Stimulated activated CD8-positive, alpha-beta memory T cell treated with anti-CD3 and anti-CD28 coated beads, Interleukin-12 subunit alpha, Interleukin-12 subunit beta, amount 100 ng/mL, for 1 hour (primary cell): ENCODE data around the gene RAB3GAP2.
"Not testable (repeated sequence)": the region's sequence is repeated elsewhere in the genome, so short reads cannot be mapped to it uniquely, and the experiment has no call there.

Experiments used
- DNase-seq: peaks from one replicate; pipeline ENCODE4 v3.0.0-alpha.2; 2020; ENCODE audit warnings: low read depth

RAB3GAP2 gene

GRCh38 chr1:220290140-220290761 is 18.0 kb upstream of the RAB3GAP2 start:
- no peak for DNase-seq

DNA sequence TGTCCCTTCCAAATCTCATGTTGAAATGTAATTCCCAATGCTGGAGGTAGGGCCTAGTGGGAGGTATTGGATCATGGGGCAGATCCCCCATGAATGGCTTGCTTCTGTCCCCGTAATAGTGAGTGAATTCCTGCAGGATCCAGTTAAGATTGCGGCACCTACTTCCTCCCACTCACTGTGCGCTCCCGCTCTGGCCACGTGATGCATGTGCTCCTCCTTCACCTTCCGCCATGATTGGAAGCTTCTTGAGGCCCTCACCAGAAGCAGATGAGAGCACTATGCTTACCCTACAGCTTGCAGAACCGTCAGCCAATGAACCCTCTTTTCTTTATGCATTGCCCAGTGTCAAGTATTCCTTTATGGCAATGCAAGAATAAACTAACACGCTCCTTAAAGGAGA is 14.9 kb upstream of the RAB3GAP2 start:
- DNase-seq: no peak

- DNase-seq: no peak
Observed at GRCh38 chr1:220283625-220284024, 11.4 kb upstream of the RAB3GAP2 start.

- DNase-seq: no peak
Observed at GRCh38 chr1:220281159-220281574, 8.9 kb upstream of the RAB3GAP2 start.

DNA sequence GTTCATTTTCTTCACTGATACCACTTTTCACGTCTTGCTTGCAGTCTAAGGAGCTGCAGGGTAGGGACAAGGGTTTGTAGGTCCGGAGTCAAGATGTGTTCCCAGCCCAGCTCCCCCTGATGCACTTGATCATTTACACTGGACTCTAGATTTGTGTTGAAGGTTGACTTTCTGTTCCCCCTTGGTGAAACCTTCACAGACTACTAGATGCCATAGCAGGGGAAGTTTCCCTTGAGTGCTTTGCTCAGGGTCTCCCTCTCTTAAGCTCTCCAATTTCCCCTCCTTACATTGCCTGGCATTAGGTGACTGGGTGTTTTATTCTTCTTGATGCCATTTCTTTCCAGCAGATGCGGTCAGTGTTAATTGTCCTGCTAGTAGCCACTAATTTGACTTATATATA is 8.0 kb upstream of the RAB3GAP2 start:
- DNase-seq: no peak

DNA sequence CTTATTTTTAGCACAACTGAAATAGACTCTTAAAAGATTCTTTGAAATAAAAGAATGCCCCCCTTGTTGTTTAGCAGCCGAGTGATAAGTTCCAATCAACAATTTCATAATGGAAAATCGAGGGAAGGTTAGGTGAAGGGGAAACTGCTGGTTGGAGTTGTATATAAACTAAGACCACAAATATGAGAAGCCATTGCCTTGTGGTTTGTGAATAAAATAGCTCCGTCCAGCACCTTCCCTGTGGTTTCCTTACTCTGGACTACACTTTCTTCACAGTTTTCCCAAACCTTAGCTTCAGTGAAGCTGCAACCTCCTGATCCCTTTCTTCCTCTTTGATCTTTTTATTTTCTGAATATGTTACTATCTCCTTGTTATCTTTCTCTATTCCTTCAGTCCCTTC is 6.7 kb upstream of the RAB3GAP2 start:
- no peak for DNase-seq

- DNase-seq: no peak
Observed at GRCh38 chr1:220275430-220275829, 3.2 kb upstream of the RAB3GAP2 start.

DNA sequence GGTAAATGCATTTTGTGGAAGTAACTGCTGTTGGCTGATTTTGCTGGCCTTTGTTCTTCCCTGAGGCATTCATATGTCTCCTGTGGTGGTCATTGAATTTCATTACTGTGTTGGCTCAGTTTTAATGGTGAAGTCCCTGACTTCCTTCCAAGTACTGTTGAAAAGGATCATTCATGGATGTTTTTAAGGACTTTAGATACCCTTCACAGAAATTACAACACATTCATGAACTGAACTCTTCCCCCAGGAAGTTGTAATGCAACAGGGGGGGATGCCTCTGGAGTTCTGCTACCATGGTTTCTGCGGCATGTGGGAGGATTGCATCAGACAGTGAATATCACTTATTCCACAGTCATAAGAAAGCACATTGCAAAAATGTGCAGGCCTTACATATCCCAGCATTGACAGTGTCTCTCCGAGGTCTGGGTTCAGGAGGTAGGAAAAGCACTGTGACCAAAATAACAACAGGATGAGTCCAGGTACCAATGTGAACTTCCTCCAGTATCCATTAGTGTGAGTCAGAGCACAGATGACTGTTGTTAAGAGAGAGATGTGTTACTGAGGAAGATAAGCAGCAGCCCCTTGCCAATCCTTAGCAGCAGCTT is 2.1 kb upstream of the RAB3GAP2 start:
- no peak for DNase-seq

GRCh38 chr1:220272841-220273090 is 513 bp upstream of the RAB3GAP2 start:
- DNase-seq: no peak

DNA sequence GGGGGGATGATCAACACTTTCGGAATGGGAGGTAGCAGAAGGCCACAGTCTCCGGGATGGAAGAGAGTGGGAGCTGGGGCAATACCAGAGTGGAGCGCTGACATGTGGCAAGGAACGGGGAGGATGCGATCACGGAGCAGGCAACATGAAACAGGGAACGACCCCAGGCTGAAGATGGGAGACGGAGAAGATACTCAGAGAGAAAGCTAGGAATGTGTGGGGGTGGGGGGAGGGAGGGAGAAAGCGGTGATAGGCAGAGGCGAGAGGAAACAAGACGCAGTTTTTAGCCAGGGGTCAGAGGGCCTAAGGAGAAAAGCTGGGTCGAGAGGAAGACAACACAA is 577 bp downstream of the RAB3GAP2 start:
- DNase-seq: no peak

DNA sequence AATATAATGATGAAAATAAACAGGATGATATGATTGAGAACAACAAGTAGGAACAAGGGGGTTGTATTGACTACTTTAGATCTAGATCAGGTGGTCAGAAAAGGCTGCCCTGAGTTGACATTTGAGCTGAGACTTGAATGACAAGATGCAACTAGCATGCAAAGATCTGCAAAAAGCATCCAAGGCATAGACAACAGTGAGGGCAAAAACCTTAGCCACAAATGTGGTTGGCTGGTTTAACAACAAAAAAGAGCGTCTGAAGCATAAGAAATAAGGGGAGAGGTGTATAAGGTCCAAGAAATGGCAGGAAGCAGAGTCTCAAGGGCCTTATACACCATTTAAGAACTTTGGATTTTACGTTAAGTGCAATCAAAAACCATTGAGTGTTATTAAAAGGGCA is 3.2 kb downstream of the RAB3GAP2 start:
- DNase-seq: no peak

- DNase-seq: no peak
Observed at GRCh38 chr1:220267630-220268029, 4.6 kb downstream of the RAB3GAP2 start.

GRCh38 chr1:220260228-220260627 is 12.0 kb downstream of the RAB3GAP2 start:
- not testable (repeated sequence) for DNase-seq

GRCh38 chr1:220259756-220260155 is 12.5 kb downstream of the RAB3GAP2 start:
- DNase-seq: not testable (repeated sequence)

DNA sequence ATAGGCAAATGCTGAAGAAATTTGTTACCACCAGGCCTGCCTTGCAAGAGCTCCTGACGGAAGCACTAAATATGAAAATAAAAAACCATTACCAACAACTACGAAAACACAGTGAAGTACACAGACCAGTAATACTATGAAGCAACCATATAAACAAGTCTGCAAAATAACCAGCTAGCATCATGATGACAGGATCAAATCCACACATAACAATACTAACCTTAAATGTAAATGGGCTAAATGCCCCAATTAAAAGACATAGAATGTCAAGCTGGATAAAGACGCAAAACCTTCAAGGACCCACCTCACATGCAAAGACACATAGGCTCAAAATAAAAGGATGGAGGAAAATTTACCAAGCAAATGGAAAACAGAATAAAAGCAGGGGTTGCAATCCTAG is 16.1 kb downstream of the RAB3GAP2 start:
- not testable (repeated sequence) for DNase-seq

- no peak for DNase-seq
Observed at GRCh38 chr1:220255204-220255603, 17.0 kb downstream of the RAB3GAP2 start.

- DNase-seq: not testable (repeated sequence)
Observed at GRCh38 chr1:220253290-220253689, 19.0 kb downstream of the RAB3GAP2 start.

GRCh38 chr1:220251272-220251671 is 21.0 kb downstream of the RAB3GAP2 start:
- DNase-seq: no peak

DNA sequence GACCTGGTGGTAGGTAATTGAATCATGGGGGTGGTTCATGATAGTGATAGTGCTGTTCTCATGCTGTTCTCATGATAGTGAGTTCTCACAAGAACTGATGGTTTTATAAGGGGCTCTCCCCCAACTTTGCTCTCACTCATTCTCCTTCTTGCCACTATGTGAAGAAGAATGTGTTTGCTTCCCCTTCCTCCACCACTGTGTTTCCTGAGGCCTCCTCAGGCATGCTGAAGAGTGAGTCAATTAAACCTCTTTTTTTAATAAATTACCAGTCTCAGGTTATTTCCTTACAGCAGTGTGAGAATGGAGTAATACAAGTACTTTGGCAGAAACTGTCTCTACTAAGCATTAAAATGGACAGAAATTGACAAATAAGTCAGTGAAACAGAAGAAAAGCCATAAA is 21.6 kb downstream of the RAB3GAP2 start:
- no peak for DNase-seq

- no peak for DNase-seq
Observed at GRCh38 chr1:220249522-220249921, 22.7 kb downstream of the RAB3GAP2 start.

GRCh38 chr1:220248715-220249265 is 23.5 kb downstream of the RAB3GAP2 start:
- DNase-seq: not testable (repeated sequence)

DNA sequence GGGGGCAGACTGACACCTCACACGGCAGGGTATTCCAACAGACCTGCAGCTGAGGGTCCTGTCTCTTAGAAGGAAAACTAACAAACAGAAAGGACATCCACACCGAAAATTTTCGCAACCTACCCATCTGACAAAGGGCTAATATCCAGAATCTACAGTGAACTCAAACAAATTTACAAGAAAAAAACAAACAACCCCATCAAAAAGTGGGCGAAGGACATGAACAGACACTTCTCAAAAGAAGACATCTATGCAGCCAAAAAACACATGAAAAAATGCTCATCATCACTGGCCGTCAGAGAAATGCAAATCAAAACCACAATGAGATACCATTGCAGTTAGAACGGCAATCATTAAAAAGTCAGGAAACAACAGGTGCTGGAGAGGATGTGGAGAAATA is 26.4 kb downstream of the RAB3GAP2 start:
- not testable (repeated sequence) for DNase-seq

GRCh38 chr1:220243947-220244346 is 28.3 kb downstream of the RAB3GAP2 start:
- DNase-seq: no peak

DNA sequence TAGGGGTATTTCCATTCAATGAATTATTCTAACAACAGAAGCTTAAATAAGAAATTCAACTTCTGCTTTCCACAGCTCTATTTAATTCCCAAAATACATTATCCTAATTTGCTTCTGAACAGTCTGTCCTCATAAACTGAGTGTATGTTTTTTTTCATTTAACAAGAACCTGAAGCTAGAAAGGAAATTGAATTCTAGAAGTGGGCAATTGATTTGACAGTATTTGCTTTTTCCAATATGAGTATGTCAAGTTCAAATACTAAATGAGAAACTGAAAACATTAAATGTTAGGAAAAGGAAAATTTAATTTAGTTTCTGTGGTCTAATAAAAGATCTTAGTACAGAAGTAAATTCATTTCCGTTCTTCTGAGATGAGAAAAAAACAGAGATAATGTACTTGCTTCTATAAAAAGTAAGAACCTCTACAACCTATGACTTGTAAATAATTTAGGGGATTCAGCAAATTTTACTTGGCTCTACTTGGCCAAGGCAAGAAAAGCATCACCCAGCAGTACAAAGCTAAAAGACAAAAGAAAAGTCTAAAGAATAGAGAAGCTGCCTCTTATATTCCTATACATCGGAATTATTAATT is 31.1 kb downstream of the RAB3GAP2 start:
- no peak for DNase-seq
